WTC11 (cell line): ENCODE results near the gene TTLL9. TPM values are rescaled to one million over a fixed set of nuclear protein-coding genes. Genes with fewer than 3 reads are reported as not detected.
"Not testable (repeated sequence)": the region's sequence is repeated elsewhere in the genome, so short reads cannot be mapped to it uniquely, and the experiment has no call there.

Source experiments
- ATAC-seq: fragments of 200-7000 bp; cut with Tn5 transposase; 2 replicates; pipeline ENCODE4 v1.10.0; 2021; ENCODE audit warnings: mild to moderate bottlenecking, moderate library complexity
- CTCF ChIA-PET: fragments of 300-600 bp; sonication (Branson Sonifier 250); formaldehyde crosslinking; loops from one replicate; lab custom pipeline; 2021; ENCODE audit warnings: antibody characterized with exemption; lab: Charles Lee
- POLR2A ChIA-PET: fragments of 350-600 bp; sonication (Branson Sonifier 250); formaldehyde crosslinking; loops from one replicate; lab custom pipeline; 2021; ENCODE audit warnings: antibody characterized with exemption; lab: Charles Lee
- DNase-seq: peaks from one replicate; pipeline ENCODE4 v3.0.0; 2021; ENCODE audit warnings: low spot score
- H3K27ac Mint-ChIP-seq: 2 replicates; pipeline ENCODE4 v1.8.0; 2021; ENCODE audit warnings: mixed read lengths
- H3K27me3 Mint-ChIP-seq: 2 replicates; pipeline ENCODE4 v1.8.0; 2021; ENCODE audit warnings: low read depth, mild to moderate bottlenecking, moderate library complexity, mixed read lengths
- H3K36me3 Mint-ChIP-seq: 2 replicates; pipeline ENCODE4 v1.8.0; 2021; ENCODE audit warnings: mixed read lengths
- H3K4me1 Mint-ChIP-seq: 2 replicates; pipeline ENCODE4 v1.8.0; 2022; ENCODE audit warnings: mixed read lengths
- H3K4me3 Mint-ChIP-seq: 2 replicates; pipeline ENCODE4 v1.8.0; 2021; ENCODE audit warnings: mild to moderate bottlenecking, moderate library complexity, mixed read lengths
- H3K9me3 Mint-ChIP-seq: 2 replicates; pipeline ENCODE4 v1.8.0; 2021; ENCODE audit warnings: mixed read lengths
- AR ChIP-seq: fragments of 250-450 bp; sonication (Bioruptor Pico); IDR thresholded peaks from 2 replicates; pipeline ENCODE4 v1.9.0; 2021; ENCODE audit warnings: mild to moderate bottlenecking
- ATF6 ChIP-seq: sonication (generic); formaldehyde crosslinking; IDR thresholded peaks from 2 replicates; pipeline ENCODE4 v1.8.1; 2023; ENCODE audit warnings: mild to moderate bottlenecking, missing genetic modification reagents
- CREM ChIP-seq: sonication (generic); formaldehyde crosslinking; IDR thresholded peaks from 2 replicates; pipeline ENCODE4 v1.8.1; 2022; ENCODE audit warnings: mild to moderate bottlenecking, missing genetic modification reagents, moderate library complexity
- E2F1 ChIP-seq: sonication (generic); formaldehyde crosslinking; IDR thresholded peaks from 2 replicates; pipeline ENCODE4 v1.8.0; 2022; ENCODE audit warnings: mild to moderate bottlenecking, missing genetic modification reagents
- ERG ChIP-seq: fragments of 250-450 bp; sonication (Bioruptor Pico); IDR thresholded peaks from 2 replicates; pipeline ENCODE4 v1.8.0; 2021; ENCODE audit warnings: mild to moderate bottlenecking
- ESRRA ChIP-seq: sonication (generic); formaldehyde crosslinking; IDR thresholded peaks from 2 replicates; pipeline ENCODE4 v1.8.1; 2022; ENCODE audit warnings: mild to moderate bottlenecking, missing genetic modification reagents, borderline replicate concordance
- FOXJ3 ChIP-seq: sonication (generic); formaldehyde crosslinking; IDR thresholded peaks from 2 replicates; pipeline ENCODE4 v1.9.0; 2021; ENCODE audit warnings: missing genetic modification reagents, mild to moderate bottlenecking, borderline replicate concordance
- KAT7 ChIP-seq: sonication (generic); formaldehyde crosslinking; IDR thresholded peaks from 2 replicates; pipeline ENCODE4 v1.8.1; 2023; ENCODE audit warnings: missing genetic modification reagents, mild to moderate bottlenecking, borderline replicate concordance
- MLX ChIP-seq: sonication (generic); formaldehyde crosslinking; IDR thresholded peaks from 2 replicates; pipeline ENCODE4 v1.8.1; 2023; ENCODE audit warnings: mild to moderate bottlenecking, missing genetic modification reagents, moderate library complexity
- NFYB ChIP-seq: sonication (generic); formaldehyde crosslinking; conservative IDR thresholded peaks from 2 replicates; pipeline ENCODE4 v1.8.0; 2022; ENCODE audit warnings: low read depth, missing genetic modification reagents
- NR2C2 ChIP-seq: sonication (generic); formaldehyde crosslinking; IDR thresholded peaks from 2 replicates; pipeline ENCODE4 v1.8.0; 2022; ENCODE audit warnings: mild to moderate bottlenecking, missing genetic modification reagents
- RORB ChIP-seq: fragments of 250-450 bp; sonication (Bioruptor Pico); IDR thresholded peaks from 2 replicates; pipeline ENCODE4 v1.9.0; 2021; ENCODE audit warnings: mild to moderate bottlenecking
- SMAD4 ChIP-seq: sonication (generic); formaldehyde crosslinking; IDR thresholded peaks from 2 replicates; pipeline ENCODE4 v1.8.0; 2022; ENCODE audit warnings: mild to moderate bottlenecking, missing genetic modification reagents
- TCF7 ChIP-seq: sonication (generic); formaldehyde crosslinking; IDR thresholded peaks from 2 replicates; pipeline ENCODE4 v1.8.0; 2022; ENCODE audit warnings: mild to moderate bottlenecking, low read depth, missing genetic modification reagents, moderate library complexity
- TEAD1 ChIP-seq: sonication (generic); formaldehyde crosslinking; IDR thresholded peaks from 2 replicates; pipeline ENCODE4 v1.8.0; 2022; ENCODE audit warnings: mild to moderate bottlenecking, missing genetic modification reagents
- TEAD4 ChIP-seq: sonication (generic); formaldehyde crosslinking; IDR thresholded peaks from 2 replicates; pipeline ENCODE4 v1.8.0; 2022; ENCODE audit warnings: mild to moderate bottlenecking, missing genetic modification reagents
- TP53 ChIP-seq: sonication (generic); formaldehyde crosslinking; IDR thresholded peaks from 2 replicates; pipeline ENCODE4 v1.8.1; 2023; ENCODE audit warnings: mild to moderate bottlenecking, missing genetic modification reagents
- USF2 ChIP-seq: sonication (generic); formaldehyde crosslinking; IDR thresholded peaks from 2 replicates; pipeline ENCODE4 v1.8.1; 2023; ENCODE audit warnings: mild to moderate bottlenecking, missing genetic modification reagents, moderate library complexity
- ZBTB21 ChIP-seq: sonication (generic); formaldehyde crosslinking; IDR thresholded peaks from 2 replicates; pipeline ENCODE4 v1.8.1; 2023; ENCODE audit warnings: mild to moderate bottlenecking, missing genetic modification reagents, borderline replicate concordance
- ZNF121 ChIP-seq: sonication (generic); formaldehyde crosslinking; IDR thresholded peaks from 2 replicates; pipeline ENCODE4 v1.8.0; 2023; ENCODE audit warnings: missing genetic modification reagents
- ZNF396 ChIP-seq: fragments of 250-450 bp; sonication (Bioruptor Pico); IDR thresholded peaks from 2 replicates; pipeline ENCODE4 v1.8.0; 2021; ENCODE audit warnings: mild to moderate bottlenecking, moderate library complexity, borderline replicate concordance
- ZNF425 ChIP-seq: fragments of 250-450 bp; sonication (Bioruptor Pico); conservative IDR thresholded peaks from 2 replicates; pipeline ENCODE4 v1.9.0; 2021; ENCODE audit warnings: mild to moderate bottlenecking
- total RNA-seq: library from RNA; stranded (reverse); gene quantifications from 3 replicates; pipeline ENCODE4 v1.2.3, GENCODE V29; 2021

The TTLL9 gene
- total RNA-seq, 1 experiment from 2014 or later: not detected

- no peak overlapping the region for H3K27ac Mint-ChIP-seq
- DNase-seq: no peak
- POLR2A ChIA-PET: no interaction called here
- H3K9me3 Mint-ChIP-seq: no peaks in the 10 kb centered on the region
- CTCF ChIA-PET: interaction anchor here (0.8 kb wide), 1 partner anchor 8 kb away, joined by 3 read pairs; no protein-coding TSS in a partner anchor
- no peaks in the 10 kb centered on the region for H3K36me3 Mint-ChIP-seq
- ATAC-seq: no peak
- peaks cover 4% of the 10 kb centered on the region; the same call in 1 of the 2 replicates for H3K27me3 Mint-ChIP-seq
- H3K4me1 Mint-ChIP-seq: no peaks in the 10 kb centered on the region; the same call in 1 of the 2 replicates
- no peak for TF ChIP-seq NFYB (CRISPR knock-in tag)
- TF ChIP-seq TEAD4 (CRISPR knock-in tag): no peak
- no peak for TF ChIP-seq MLX
- TF ChIP-seq ZNF121: no peak
- TF ChIP-seq AR: no peak
- no peak for TF ChIP-seq ERG (CRISPR knock-in tag)
- no peak for TF ChIP-seq USF2 (CRISPR knock-in tag)
- TF ChIP-seq SMAD4 (CRISPR knock-in tag): no peak
- TF ChIP-seq CREM (CRISPR knock-in tag): no peak
- TF ChIP-seq FOXJ3: no peak
- TF ChIP-seq RORB (CRISPR knock-in tag): no peak
- TF ChIP-seq TCF7 (CRISPR knock-in tag): no peak
- no peak for TF ChIP-seq TEAD1 (CRISPR knock-in tag)
- no peak for TF ChIP-seq ATF6 (CRISPR knock-in tag)
- TF ChIP-seq, all 79 proteins: peak for 0
- H3K4me3 Mint-ChIP-seq: no peak overlapping the region
Observed at GRCh38 chr20:31927627-31928159, 57.3 kb downstream of the TTLL9 start.

GRCh38 chr20:31929631-31930030 is 59.2 kb downstream of the TTLL9 start:
- ATAC-seq, H3K9me3 Mint-ChIP-seq, H3K27ac Mint-ChIP-seq, H3K4me3 Mint-ChIP-seq, H3K27me3 Mint-ChIP-seq, DNase-seq, CTCF ChIA-PET, POLR2A ChIA-PET, H3K36me3 Mint-ChIP-seq, H3K4me1 Mint-ChIP-seq: not testable (repeated sequence)

GRCh38 chr20:31930779-31931178 is 60.3 kb downstream of the TTLL9 start:
- H3K27ac Mint-ChIP-seq: no peak overlapping the region
- ATAC-seq (no peak), DNase-seq (no peak)
- CTCF ChIA-PET: interaction anchor here (0.6 to 1.4 kb wide), 5 partner anchors 12 to 203 kb away, joined by 3 to 5 read pairs (median 4); partner anchors contain the start of gene PDRG1
- H3K4me3 Mint-ChIP-seq: no peak overlapping the region
- POLR2A ChIA-PET: no interaction called here
- H3K9me3 Mint-ChIP-seq: no peaks in the 10 kb centered on the region
- H3K4me1 Mint-ChIP-seq: peaks cover under 1% of the 10 kb centered on the region; the same call in 1 of the 2 replicates
- no peaks in the 10 kb centered on the region for H3K36me3 Mint-ChIP-seq
- H3K27me3 Mint-ChIP-seq: peaks cover 4% of the 10 kb centered on the region; the same call in 1 of the 2 replicates
- TF ChIP-seq E2F1 (CRISPR knock-in tag) (no peak), NR2C2 (CRISPR knock-in tag) (no peak), TP53 (CRISPR knock-in tag) (no peak), ESRRA (CRISPR knock-in tag) (no peak), ZNF396 (CRISPR knock-in tag) (no peak), ZBTB21 (CRISPR knock-in tag) (no peak), ZNF425 (CRISPR knock-in tag) (no peak), KAT7 (no peak)
